Lung (tissue), 12 donors: Measurements from ENCODE around the gene MAN1A1. TPM values are rescaled to one million over a fixed set of nuclear protein-coding genes. Genes with fewer than 3 reads are reported as not detected.

Experiments used
- ATAC-seq: fragments of 200-7000 bp; cut with Tn5 transposase; one replicate; pipeline ENCODE4 v1.9.1; 2020; ENCODE audit warnings: moderate number of reproducible peaks; ENCODE audit not compliant: insufficient read depth, low FRiP score
- DNase-seq, 3 donors: peaks; one replicate each; pipeline ENCODE4 v3.0.0-alpha.2; 2013 to 2017
- H3K27ac ChIP-seq, 2 donors: one replicate each; pipeline ENCODE4 v1.5.1; 2013; ENCODE audit warnings: mild to moderate bottlenecking in 2 of 2, moderate library complexity in 2 of 2, control low read depth in 1 of 2, inconsistent platforms in 1 of 2, low read depth in 1 of 2, low read length in 1 of 2
- H3K27me3 ChIP-seq, 3 donors: one replicate each; pipeline ENCODE4 v1.5.1; 2013; ENCODE audit warnings: low read length in 2 of 3; ENCODE audit not compliant: control insufficient read depth in 3 of 3, insufficient read depth in 3 of 3
- H3K36me3 ChIP-seq, 4 donors: one replicate each; pipeline ENCODE4 v1.5.1; 2013; ENCODE audit warnings: low read length in 4 of 4, mild to moderate bottlenecking in 1 of 4, moderate library complexity in 1 of 4; ENCODE audit not compliant: control insufficient read depth in 4 of 4, insufficient read depth in 4 of 4
- H3K4me1 ChIP-seq, 5 donors: one replicate each; pipeline ENCODE4 v1.5.1; 2013; ENCODE audit warnings: low read length in 5 of 5, mild to moderate bottlenecking in 2 of 5, moderate library complexity in 1 of 5; ENCODE audit not compliant: control insufficient read depth in 5 of 5, insufficient read depth in 5 of 5
- H3K4me3 ChIP-seq: one replicate; pipeline ENCODE4 v1.5.1; 2013; ENCODE audit warnings: mild to moderate bottlenecking, control low read depth, moderate library complexity
- H3K9ac ChIP-seq, 2 donors: one replicate each; pipeline ENCODE4 v1.5.1; 2013; ENCODE audit warnings: low read length in 2 of 2, control low read depth in 1 of 2; ENCODE audit not compliant: insufficient read depth in 1 of 2
- H3K9me3 ChIP-seq, 4 donors: one replicate each; pipeline ENCODE4 v1.5.1; 2013; ENCODE audit warnings: low read length in 3 of 4, mild to moderate bottlenecking in 1 of 4, moderate library complexity in 1 of 4; ENCODE audit not compliant: control insufficient read depth in 4 of 4, insufficient read depth in 3 of 4
- CTCF ChIP-seq: IDR thresholded peaks from 2 replicates; pipeline ENCODE4 v1.5.1; 2012; ENCODE audit warnings: mild to moderate bottlenecking; ENCODE audit errors: control extremely low read depth, extremely low read depth
- WGBS, 2 donors: extraction: QIAGEN DNeasy Blood & Tissue Kit; methylation state at CpG; one replicate each; pipeline ENCODE4 v1.1.7; 2013; 5-methylcytosine and 5-hydroxymethylcytosine counted together
- polyA plus RNA-seq, 2 donors: library from polyadenylated mRNA; stranded (reverse); fragments of 200-250 nt; gene quantifications; one replicate each; pipeline ENCODE4 v1.2.1, GENCODE V29; 2013
- total RNA-seq, 2 donors: library from RNA; depleted of rRNA in 1 of 2; stranded (reverse); fragments of >200 nt in 1 of 2; gene quantifications; one replicate each; pipeline ENCODE4 v1.2.1, GENCODE V29; 2014 to 2021
- donor health status: control.
- donor health status: control.
- donor health status: Bipolar disorder and iron deficiency.
- donor health status: healthy.
- donor health status: DM: yes; HTN: yes; CAD: no.

Gene MAN1A1
- total and polyA plus RNA-seq, 4 donors, result 13.9 to 71.0 (median 48.2) TPM

DNA sequence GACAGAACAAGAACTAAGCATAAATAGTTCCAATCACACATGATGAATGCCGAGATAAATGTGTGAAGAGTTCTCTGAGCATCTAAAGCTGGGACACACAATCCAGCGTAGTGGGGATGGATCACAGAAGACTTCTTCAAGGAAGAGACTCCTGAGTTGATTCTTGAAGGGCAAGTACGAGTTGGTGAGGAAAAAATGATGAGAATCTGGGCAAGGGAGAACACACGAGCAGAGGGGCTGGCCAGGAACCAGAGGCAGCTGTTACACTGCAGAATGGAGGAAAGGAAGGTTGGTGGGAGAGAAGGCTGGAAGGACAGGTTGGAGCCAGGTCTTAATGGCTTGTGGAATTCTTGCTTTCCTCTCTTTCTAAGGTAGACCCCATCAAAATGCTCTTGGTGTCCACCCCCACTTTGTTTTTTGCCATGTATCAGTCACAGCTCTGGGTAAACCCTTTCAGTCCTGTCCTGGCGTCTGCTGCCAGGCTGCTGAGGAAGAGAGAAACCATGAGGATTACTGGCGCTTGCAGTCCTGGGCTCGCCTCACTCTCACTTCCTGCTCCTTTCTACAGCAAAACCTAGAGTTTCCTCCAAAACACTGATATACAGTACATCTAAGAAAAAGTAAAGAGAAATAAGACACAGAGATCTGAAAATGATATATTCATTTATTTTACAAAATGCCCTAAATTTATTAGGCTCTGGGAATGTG, 143.5 kb downstream of the MAN1A1 start:
- 71 to 80% methylated on average over 7 of the region's 7 CpGs for WGBS, 2 donors
- H3K9ac ChIP-seq, result no peak overlapping the region
- no peak for ATAC-seq
- H3K27me3 ChIP-seq, result no peaks in the 10 kb centered on the region
- H3K4me3 ChIP-seq, result no peak overlapping the region
- no peak for TF ChIP-seq CTCF
- no peaks in the 10 kb centered on the region for H3K9me3 ChIP-seq
- peaks cover 8 to 10% (median 10%) of the 10 kb centered on the region in 4 donors for H3K36me3 ChIP-seq
- no peak for DNase-seq
- H3K4me1 ChIP-seq, result peaks cover 0 to 27% (median 0%) of the 10 kb centered on the region in 5 donors
- H3K27ac ChIP-seq, result no peak overlapping the region

GRCh38 chr6:119204719-119205118, 144.8 kb downstream of the MAN1A1 start:
- Histone ChIP-seq H3K4me3 (no peak overlapping the region), H3K9me3 (no peaks in the 10 kb centered on the region), H3K27me3 (no peaks in the 10 kb centered on the region), H3K36me3 (peaks cover 8 to 12% (median 10%) of the 10 kb centered on the region in 4 donors), H3K27ac (no peak overlapping the region), H3K4me1 (peaks cover 0 to 20% (median 0%) of the 10 kb centered on the region in 5 donors), H3K9ac (no peak overlapping the region)
- DNase-seq, result no peak
- ATAC-seq, result no peak
- no peak for TF ChIP-seq CTCF
- WGBS, 2 donors, result 94 to 98% methylated on average over 3 of the region's 3 CpGs

- 94 to 98% methylated on average over 1 of the region's 1 CpG for WGBS, 2 donors
- H3K36me3 ChIP-seq, result peaks cover 8 to 18% (median 10%) of the 10 kb centered on the region in 4 donors
- no peak for ATAC-seq
Measured at GRCh38 chr6:119201480-119201879, 148.1 kb downstream of the MAN1A1 start.

More at GRCh38 chr6:119201480-119201879, 148.1 kb downstream of the MAN1A1 start:
- Histone ChIP-seq H3K9ac (no peak overlapping the region), H3K27ac (no peak overlapping the region), H3K9me3 (no peaks in the 10 kb centered on the region), H3K4me3 (no peak overlapping the region), H3K27me3 (no peaks in the 10 kb centered on the region), H3K4me1 (peaks cover 0 to 14% (median 0%) of the 10 kb centered on the region in 5 donors)
- no peak for TF ChIP-seq CTCF
- DNase-seq, result no peak
